ENCODE results near the gene SYNE2.

DNA sequence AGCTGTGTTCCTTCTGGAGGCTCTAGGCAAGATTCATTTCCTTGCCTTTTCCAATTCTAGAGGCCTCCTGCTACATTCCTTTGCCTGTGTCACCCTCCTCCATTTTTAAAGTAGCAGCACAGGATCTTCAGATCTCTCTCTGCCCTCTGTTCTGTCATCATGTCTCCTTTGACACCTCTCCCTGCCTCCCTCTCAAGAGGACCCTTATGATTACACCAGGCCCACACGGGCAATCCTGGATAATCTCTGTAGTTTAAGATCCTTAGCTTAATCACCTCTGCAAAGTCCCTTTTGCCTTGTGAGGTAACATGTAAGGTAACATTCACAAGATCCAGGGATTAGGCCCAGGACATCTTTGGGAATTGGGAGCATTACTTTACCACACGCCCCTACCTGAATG is 155.2 kb downstream of the SYNE2 start:
- no peak for TF ChIP-seq POLR2A (IDR thresholded peaks at IDR 0.05)
- TF ChIP-seq POLR2AphosphoS5 (IDR thresholded peaks at IDR 0.05), result no peak

All from prostate gland (tissue), 1 donor.